Stimulated activated naive CD8-positive, alpha-beta T cell treated with anti-CD3 and anti-CD28 coated beads, Interleukin-15, Interleukin-2, amounts not matched to agents 100 ng/mL and 50 ng/mL, for 24 hours (primary cell): Measurements from ENCODE around the gene PPFIA2.

Experiments
- H3K27ac Mint-ChIP-seq: one replicate; pipeline ENCODE4 v1.8.0; 2021; ENCODE audit warnings: mild to moderate bottlenecking, mixed read lengths
- H3K27me3 Mint-ChIP-seq: one replicate; pipeline ENCODE4 v1.8.0; 2021; ENCODE audit warnings: mixed read lengths
- H3K36me3 Mint-ChIP-seq: one replicate; pipeline ENCODE4 v1.8.0; 2021; ENCODE audit warnings: low read depth, mixed read lengths
- H3K4me1 Mint-ChIP-seq: one replicate; pipeline ENCODE4 v1.8.0; 2021; ENCODE audit warnings: low read depth, mixed read lengths
- H3K4me3 Mint-ChIP-seq: one replicate; pipeline ENCODE4 v1.8.0; 2021; ENCODE audit warnings: mild to moderate bottlenecking, mixed read lengths
- H3K9me3 Mint-ChIP-seq: one replicate; pipeline ENCODE4 v1.8.0; 2021; ENCODE audit warnings: mixed read lengths

PPFIA2 gene

GRCh38 chr12:81470923-81471322 is 288.2 kb downstream of the PPFIA2 start:
- Mint-ChIP-seq H3K36me3 (no peaks in the 10 kb centered on the region), H3K27me3 (no peaks in the 10 kb centered on the region), H3K4me1 (no peaks in the 10 kb centered on the region), H3K9me3 (no peaks in the 10 kb centered on the region), H3K27ac (no peak overlapping the region), H3K4me3 (no peak overlapping the region)

- Mint-ChIP-seq H3K4me1 (no peaks in the 10 kb centered on the region), H3K4me3 (no peak overlapping the region), H3K27me3 (no peaks in the 10 kb centered on the region), H3K9me3 (no peaks in the 10 kb centered on the region), H3K27ac (no peak overlapping the region), H3K36me3 (no peaks in the 10 kb centered on the region)
These were observed 290.9 kb downstream of the PPFIA2 start for GRCh38 chr12:81468206-81468605.

- Mint-ChIP-seq H3K27ac (no peak overlapping the region), H3K9me3 (no peaks in the 10 kb centered on the region), H3K27me3 (no peaks in the 10 kb centered on the region), H3K4me1 (no peaks in the 10 kb centered on the region), H3K36me3 (no peaks in the 10 kb centered on the region), H3K4me3 (no peak overlapping the region)
These were observed 293.3 kb downstream of the PPFIA2 start for GRCh38 chr12:81465876-81466275.

- Mint-ChIP-seq H3K27me3 (no peaks in the 10 kb centered on the region), H3K27ac (no peak overlapping the region), H3K4me1 (no peaks in the 10 kb centered on the region), H3K4me3 (no peak overlapping the region), H3K36me3 (no peaks in the 10 kb centered on the region), H3K9me3 (no peaks in the 10 kb centered on the region)
These were observed 294.0 kb downstream of the PPFIA2 start for GRCh38 chr12:81465191-81465590.

GRCh38 chr12:81461163-81461562 is 298.0 kb downstream of the PPFIA2 start:
- Mint-ChIP-seq H3K4me1 (no peaks in the 10 kb centered on the region), H3K27ac (no peak overlapping the region), H3K36me3 (no peaks in the 10 kb centered on the region), H3K4me3 (no peak overlapping the region), H3K27me3 (no peaks in the 10 kb centered on the region), H3K9me3 (no peaks in the 10 kb centered on the region)

GRCh38 chr12:81450920-81451739 is 308.0 kb downstream of the PPFIA2 start:
- Mint-ChIP-seq H3K27ac (no peak overlapping the region), H3K4me1 (no peaks in the 10 kb centered on the region), H3K36me3 (no peaks in the 10 kb centered on the region), H3K9me3 (no peaks in the 10 kb centered on the region), H3K4me3 (no peak overlapping the region), H3K27me3 (no peaks in the 10 kb centered on the region)

GRCh38 chr12:81441629-81442028 is 317.5 kb downstream of the PPFIA2 start:
- no peaks in the 10 kb centered on the region for H3K4me1 Mint-ChIP-seq
- no peaks in the 10 kb centered on the region for H3K36me3 Mint-ChIP-seq
- no peaks in the 10 kb centered on the region for H3K9me3 Mint-ChIP-seq
- H3K4me3 Mint-ChIP-seq: no peak overlapping the region
- no peaks in the 10 kb centered on the region for H3K27me3 Mint-ChIP-seq
- H3K27ac Mint-ChIP-seq: no peak overlapping the region

- Mint-ChIP-seq H3K4me1 (no peaks in the 10 kb centered on the region), H3K36me3 (no peaks in the 10 kb centered on the region), H3K27ac (no peak overlapping the region), H3K9me3 (no peaks in the 10 kb centered on the region), H3K27me3 (no peaks in the 10 kb centered on the region), H3K4me3 (no peak overlapping the region)
These were observed 319.1 kb downstream of the PPFIA2 start for GRCh38 chr12:81440001-81440400.

- no peak overlapping the region for H3K4me3 Mint-ChIP-seq
- H3K36me3 Mint-ChIP-seq: no peaks in the 10 kb centered on the region
- H3K4me1 Mint-ChIP-seq: no peaks in the 10 kb centered on the region
- no peaks in the 10 kb centered on the region for H3K9me3 Mint-ChIP-seq
- H3K27ac Mint-ChIP-seq: no peak overlapping the region
- no peaks in the 10 kb centered on the region for H3K27me3 Mint-ChIP-seq
These were observed 319.8 kb downstream of the PPFIA2 start for GRCh38 chr12:81439344-81439743.

GRCh38 chr12:81417056-81417455 is 342.1 kb downstream of the PPFIA2 start:
- no peaks in the 10 kb centered on the region for H3K36me3 Mint-ChIP-seq

GRCh38 chr12:81416571-81416970 is 342.6 kb downstream of the PPFIA2 start:
- no peaks in the 10 kb centered on the region for H3K27me3 Mint-ChIP-seq
- peaks cover 14% of the 10 kb centered on the region for H3K9me3 Mint-ChIP-seq
- H3K4me3 Mint-ChIP-seq: no peak overlapping the region
- H3K4me1 Mint-ChIP-seq: no peaks in the 10 kb centered on the region
- no peak overlapping the region for H3K27ac Mint-ChIP-seq
- H3K36me3 Mint-ChIP-seq: no peaks in the 10 kb centered on the region

More at GRCh38 chr12:81417056-81417455, 342.1 kb downstream of the PPFIA2 start:
- H3K9me3 Mint-ChIP-seq: peaks cover 16% of the 10 kb centered on the region
- no peak overlapping the region for H3K4me3 Mint-ChIP-seq
- H3K27ac Mint-ChIP-seq: no peak overlapping the region
- H3K27me3 Mint-ChIP-seq: no peaks in the 10 kb centered on the region
- no peaks in the 10 kb centered on the region for H3K4me1 Mint-ChIP-seq

- peaks cover 4% of the 10 kb centered on the region for H3K9me3 Mint-ChIP-seq
- no peak overlapping the region for H3K27ac Mint-ChIP-seq
- H3K27me3 Mint-ChIP-seq: no peaks in the 10 kb centered on the region
- no peaks in the 10 kb centered on the region for H3K4me1 Mint-ChIP-seq
- no peaks in the 10 kb centered on the region for H3K36me3 Mint-ChIP-seq
- H3K4me3 Mint-ChIP-seq: no peak overlapping the region
These were observed 344.7 kb downstream of the PPFIA2 start for GRCh38 chr12:81414441-81414840.

GRCh38 chr12:81412940-81413339 is 346.2 kb downstream of the PPFIA2 start:
- Mint-ChIP-seq H3K27ac (no peak overlapping the region), H3K27me3 (no peaks in the 10 kb centered on the region), H3K36me3 (no peaks in the 10 kb centered on the region), H3K4me3 (no peak overlapping the region), H3K4me1 (no peaks in the 10 kb centered on the region), H3K9me3 (peaks cover 4% of the 10 kb centered on the region)

GRCh38 chr12:81403348-81403747 is 355.8 kb downstream of the PPFIA2 start:
- no peak overlapping the region for H3K4me3 Mint-ChIP-seq
- no peaks in the 10 kb centered on the region for H3K9me3 Mint-ChIP-seq
- no peaks in the 10 kb centered on the region for H3K27me3 Mint-ChIP-seq

GRCh38 chr12:81401241-81401640 is 357.9 kb downstream of the PPFIA2 start:
- Mint-ChIP-seq H3K36me3 (no peaks in the 10 kb centered on the region), H3K27ac (no peak overlapping the region), H3K4me1 (no peaks in the 10 kb centered on the region), H3K4me3 (no peak overlapping the region), H3K9me3 (peaks cover 2% of the 10 kb centered on the region), H3K27me3 (no peaks in the 10 kb centered on the region)

More at GRCh38 chr12:81403348-81403747, 355.8 kb downstream of the PPFIA2 start:
- Mint-ChIP-seq H3K36me3 (no peaks in the 10 kb centered on the region), H3K4me1 (no peaks in the 10 kb centered on the region), H3K27ac (no peak overlapping the region)

- Mint-ChIP-seq H3K4me3 (no peak overlapping the region), H3K27ac (no peak overlapping the region), H3K4me1 (no peaks in the 10 kb centered on the region), H3K27me3 (no peaks in the 10 kb centered on the region), H3K36me3 (no peaks in the 10 kb centered on the region), H3K9me3 (peaks cover 4% of the 10 kb centered on the region)
These were observed 359.1 kb downstream of the PPFIA2 start for GRCh38 chr12:81400024-81400423.
